Common myeloid progenitor, CD34-positive (primary cell): ENCODE data around the gene PRDM8.

Experiments used
- CTCF ChIA-PET: fragments of 350-600 bp; sonication (Branson Sonifier 250); formaldehyde crosslinking; loops from one replicate; lab custom pipeline; 2021; ENCODE audit warnings: antibody characterized with exemption; lab: Charles Lee
- POLR2A ChIA-PET: fragments of 350-600 bp; sonication (Branson Sonifier 250); formaldehyde crosslinking; loops from one replicate; lab custom pipeline; 2021; ENCODE audit warnings: antibody characterized with exemption; lab: Charles Lee
- DNase-seq, 3 donors: peaks; one replicate each; pipeline versions ENCODE4 v3.0.0 to v3.0.0-alpha.2; 2013
- H3K27ac ChIP-seq, 2 experiments: 1 replicate in 1 of 2; 2 replicates in 1 of 2; pipeline ENCODE4 v1.7.0; 2013; ENCODE audit warnings: inconsistent platforms in 2 of 2, low read length in 2 of 2, mild to moderate bottlenecking in 2 of 2, low read depth in 1 of 2, moderate library complexity in 1 of 2; ENCODE audit not compliant: severe bottlenecking in 2 of 2, insufficient read depth in 1 of 2, poor library complexity in 1 of 2
- H3K27me3 ChIP-seq, 5 experiments: replicated peaks in 2 of 5; 1 replicate in 3 of 5; 2 replicates in 2 of 5; pipeline versions ENCODE4 v1.6.1 to v1.7.0; 2013; ENCODE audit warnings: low read length in 4 of 5, mild to moderate bottlenecking in 2 of 5, moderate library complexity in 2 of 5, inconsistent platforms in 1 of 5; ENCODE audit not compliant: insufficient read depth in 5 of 5, control insufficient read depth in 4 of 5
- H3K36me3 ChIP-seq, 4 experiments: 1 replicate in 2 of 4; 2 replicates in 2 of 4; pipeline versions ENCODE4 v1.6.1 to v1.7.0; 2013; ENCODE audit warnings: low read length in 3 of 4, control low read depth in 1 of 4, mild to moderate bottlenecking in 1 of 4; ENCODE audit not compliant: control insufficient read depth in 4 of 4, insufficient read depth in 4 of 4
- H3K4me1 ChIP-seq, 4 experiments: 1 replicate in 3 of 4; 2 replicates in 1 of 4; pipeline versions ENCODE4 v1.6.1 to v1.7.1; 2013; ENCODE audit warnings: low read length in 3 of 4, mild to moderate bottlenecking in 3 of 4, control low read depth in 1 of 4, inconsistent platforms in 1 of 4, moderate library complexity in 1 of 4; ENCODE audit not compliant: control insufficient read depth in 4 of 4, insufficient read depth in 4 of 4; ENCODE audit errors: control extremely low read depth in 1 of 4
- H3K4me3 ChIP-seq, 7 experiments: 1 replicate in 4 of 7; 2 replicates in 3 of 7; pipeline versions ENCODE4 v1.5.1 to v1.7.0; 2013; ENCODE audit warnings: mild to moderate bottlenecking in 7 of 7, low read length in 6 of 7, moderate library complexity in 6 of 7, inconsistent platforms in 2 of 7, low read depth in 2 of 7, control low read depth in 1 of 7; ENCODE audit not compliant: insufficient read depth in 4 of 7, control insufficient read depth in 1 of 7; ENCODE audit errors: extremely low read depth in 1 of 7
- H3K9me3 ChIP-seq, 5 experiments: 1 replicate in 4 of 5; 2 replicates in 1 of 5; pipeline versions ENCODE4 v1.6.1 to v1.7.1; 2013; ENCODE audit warnings: low read length in 4 of 5, mild to moderate bottlenecking in 2 of 5, inconsistent platforms in 1 of 5, low read depth in 1 of 5, moderate library complexity in 1 of 5; ENCODE audit not compliant: control insufficient read depth in 4 of 5, insufficient read depth in 2 of 5; ENCODE audit errors: control extremely low read depth in 1 of 5
- WGBS: methylation state at CpG from one replicate; pipeline ENCODE4 v1.1.5; 2013; ENCODE audit not compliant: insufficient coverage; 5-methylcytosine and 5-hydroxymethylcytosine counted together

The PRDM8 gene

GRCh38 chr4:80202741-80203553 lies 5.6 kb downstream of the PRDM8 start:
- DNase-seq: peak; percentile 62 to 86 (median 76)

GRCh38 chr4:80204433-80205011 lies 7.2 kb downstream of the PRDM8 start:
- peaks cover 0 to 4% (median 0%) of the 10 kb centered on the region in 4 experiments for H3K36me3 ChIP-seq
- ChIA-PET CTCF (interaction anchor here (0.7 to 1.7 kb wide), 2 partner anchors 9 to 835 kb away, joined by 3 to 6 read pairs; no protein-coding TSS in a partner anchor), POLR2A (interaction anchor here (0.6 kb wide), 1 partner anchor 1044 kb away, joined by 3 read pairs; no protein-coding TSS in a partner anchor)
- H3K27me3 ChIP-seq: peaks cover 0 to 15% (median 0%) of the 10 kb centered on the region in 5 experiments
- no peaks in the 10 kb centered on the region for H3K9me3 ChIP-seq
- WGBS: 94% methylated on average over 4 of the region's 5 CpGs
- H3K4me3 ChIP-seq: no peak overlapping the region
- H3K4me1 ChIP-seq: peaks cover 0 to 22% (median 17%) of the 10 kb centered on the region in 4 experiments
- no peak overlapping the region for H3K27ac ChIP-seq
- no peak for DNase-seq

More at GRCh38 chr4:80202741-80203553, 5.6 kb downstream of the PRDM8 start:
- ChIA-PET POLR2A (interaction anchor here (0.6 to 1.9 kb wide), 5 partner anchors 13 to 77 kb away, joined by 3 to 6 read pairs (median 5); no protein-coding TSS in a partner anchor), CTCF (interaction anchor here (0.6 to 1.9 kb wide), 10 partner anchors 11 to 1250 kb away, joined by 3 to 21 read pairs (median 8); no protein-coding TSS in a partner anchor)
- H3K27me3 ChIP-seq: peaks cover 0 to 21% (median 2%) of the 10 kb centered on the region in 5 experiments
- H3K27ac ChIP-seq: peak overlapping the region; percentile 33 to 64
- H3K4me1 ChIP-seq: peaks cover 0 to 26% (median 21%) of the 10 kb centered on the region in 4 experiments
- peaks cover 0 to 8% (median 0%) of the 10 kb centered on the region in 4 experiments for H3K36me3 ChIP-seq
- H3K9me3 ChIP-seq: no peaks in the 10 kb centered on the region
- 0% methylated on average over 64 of the region's 88 CpGs for WGBS
- H3K4me3 ChIP-seq: peak overlapping the region; percentile 53 to 80 (median 75)

GRCh38 chr4:80206111-80206510 lies 8.8 kb downstream of the PRDM8 start:
- DNase-seq: no peak
- Histone ChIP-seq H3K27me3 (peaks cover 0 to 15% (median 0%) of the 10 kb centered on the region in 5 experiments), H3K4me3 (no peak overlapping the region), H3K27ac (no peak overlapping the region), H3K4me1 (peaks cover 0 to 22% (median 17%) of the 10 kb centered on the region in 4 experiments), H3K36me3 (no peaks in the 10 kb centered on the region), H3K9me3 (no peaks in the 10 kb centered on the region)
- ChIA-PET POLR2A (no interaction called here), CTCF (interaction anchor here (1.1 kb wide), 1 partner anchor 11 kb away, joined by 4 read pairs; no protein-coding TSS in a partner anchor)
- 100% methylated on average over 9 of the region's 9 CpGs for WGBS

- H3K27ac ChIP-seq: no peak overlapping the region
- no peak overlapping the region for H3K4me3 ChIP-seq
- peaks cover 0 to 18% (median 14%) of the 10 kb centered on the region in 4 experiments for H3K4me1 ChIP-seq
- 80% methylated on average over 29 of the region's 29 CpGs for WGBS
- no peak for DNase-seq
- ChIA-PET POLR2A (no interaction called here), CTCF (interaction anchor here (1.1 kb wide), 1 partner anchor 11 kb away, joined by 4 read pairs; no protein-coding TSS in a partner anchor)
- no peaks in the 10 kb centered on the region for H3K36me3 ChIP-seq
- peaks cover 0 to 15% (median 0%) of the 10 kb centered on the region in 5 experiments for H3K27me3 ChIP-seq
- H3K9me3 ChIP-seq: no peaks in the 10 kb centered on the region
These were observed 9.3 kb downstream of the PRDM8 start for GRCh38 chr4:80206521-80207171.

GRCh38 chr4:80207172-80207583 lies 9.9 kb downstream of the PRDM8 start:
- Histone ChIP-seq H3K4me1 (peaks cover 0 to 16% (median 11%) of the 10 kb centered on the region in 4 experiments), H3K36me3 (no peaks in the 10 kb centered on the region), H3K27me3 (peaks cover 0 to 15% (median 0%) of the 10 kb centered on the region in 5 experiments), H3K9me3 (no peaks in the 10 kb centered on the region), H3K4me3 (peak overlapping the region in 1 of 7 experiments; percentile 23), H3K27ac (no peak overlapping the region)
- WGBS: 48% methylated on average over 25 of the region's 27 CpGs
- ChIA-PET POLR2A (no interaction called here), CTCF (interaction anchor here (1.0 kb wide), 1 partner anchor 22 kb away, joined by 4 read pairs; no protein-coding TSS in a partner anchor)
- no peak for DNase-seq

- no peaks in the 10 kb centered on the region for H3K36me3 ChIP-seq
- no peak overlapping the region for H3K27ac ChIP-seq
- peak overlapping the region in 1 of 7 experiments; percentile 23 for H3K4me3 ChIP-seq
- H3K4me1 ChIP-seq: peaks cover 0 to 12% (median 9%) of the 10 kb centered on the region in 4 experiments
- H3K9me3 ChIP-seq: no peaks in the 10 kb centered on the region
- no peak for DNase-seq
- POLR2A ChIA-PET: no interaction called here
- CTCF ChIA-PET: interaction anchor here (1.0 kb wide), 1 partner anchor 22 kb away, joined by 4 read pairs; no protein-coding TSS in a partner anchor
- WGBS: 83% methylated on average over 8 of the region's 10 CpGs
- H3K27me3 ChIP-seq: peaks cover 0 to 15% (median 0%) of the 10 kb centered on the region in 5 experiments
These were observed 10.4 kb downstream of the PRDM8 start for GRCh38 chr4:80207664-80208063.
